HG02763 (cell line): Measurements from ENCODE around the gene KRTAP4-7.
"Not testable (repeated sequence)": the region's sequence is repeated elsewhere in the genome, so short reads cannot be mapped to it uniquely, and the experiment has no call there.

ENCODE experiments used
- ATAC-seq: cut with Tn5 transposase; IDR thresholded peaks from one replicate; pipeline ENCODE4 v1.9.1; 2021; ENCODE audit warnings: mild to moderate bottlenecking, moderate library complexity; ENCODE audit not compliant: unreplicated experiment

KRTAP4-7 gene

DNA sequence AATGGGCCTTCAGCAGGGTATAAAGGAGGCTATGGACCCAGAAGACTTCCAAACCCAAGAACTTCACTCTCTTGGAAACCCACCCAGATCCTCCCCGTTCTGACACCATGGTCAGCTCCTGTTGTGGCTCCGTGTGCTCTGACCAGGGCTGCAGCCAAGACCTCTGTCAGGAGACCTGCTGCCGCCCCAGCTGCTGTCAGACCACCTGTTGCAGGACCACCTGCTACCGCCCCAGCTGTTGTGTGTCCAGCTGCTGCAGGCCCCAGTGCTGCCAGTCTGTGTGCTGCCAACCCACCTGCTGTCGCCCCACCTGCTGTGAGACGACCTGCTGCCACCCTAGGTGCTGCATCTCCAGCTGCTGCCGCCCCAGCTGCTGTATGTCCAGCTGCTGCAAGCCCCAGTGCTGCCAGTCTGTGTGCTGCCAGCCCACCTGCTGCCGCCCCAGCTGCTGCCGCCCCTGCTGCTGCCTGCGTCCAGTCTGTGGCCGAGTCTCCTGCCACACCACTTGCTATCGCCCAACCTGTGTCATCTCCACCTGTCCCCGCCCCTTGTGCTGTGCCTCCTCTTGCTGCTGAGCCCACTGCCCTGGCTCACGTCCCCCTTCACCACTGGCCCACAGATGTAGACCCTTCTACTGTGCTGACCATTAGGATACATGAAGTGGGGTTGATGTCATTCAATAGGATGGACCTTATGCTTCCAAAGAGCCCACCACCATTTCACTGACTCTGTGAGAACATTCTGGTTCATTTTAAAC lies at the start of gene KRTAP4-7:
TSS of gene KRTAP4-7 (plus strand) at position 51 of the 757 bp plus-strand sequence. CDS start at position 108, 57 bp downstream.
- ATAC-seq: not testable (repeated sequence)

DNA sequence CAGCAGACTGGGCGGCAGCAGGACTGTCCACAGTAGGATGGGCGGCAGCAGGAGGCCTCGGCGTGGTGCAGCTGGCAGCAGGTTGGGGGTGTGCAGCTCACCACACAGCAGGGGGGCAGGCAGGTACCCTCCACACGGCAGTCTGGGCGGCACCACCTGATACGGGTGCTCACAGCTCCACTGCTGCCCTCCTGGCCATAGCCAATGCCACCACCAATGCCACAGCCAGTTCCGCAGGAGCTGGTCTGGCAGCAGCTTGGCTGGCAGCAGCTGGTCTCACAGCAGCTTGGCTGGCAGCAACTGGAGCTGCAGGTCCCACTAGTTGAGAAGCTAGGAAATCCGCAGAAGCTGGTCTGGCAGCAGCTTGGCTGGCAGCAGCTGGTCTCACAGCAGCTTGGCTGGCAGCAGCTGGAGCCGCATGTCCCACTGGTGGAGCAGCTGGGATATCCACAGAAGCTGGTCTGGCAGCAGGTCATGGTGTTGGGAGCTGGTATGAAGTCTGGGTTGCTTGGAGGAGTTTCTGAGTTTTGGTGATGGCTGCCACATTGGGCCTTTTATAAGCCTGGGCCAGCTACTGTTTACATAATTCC lies 49.5 kb upstream of the KRTAP4-7 start, which contains the start of gene KRTAP1-3:
TSS of gene KRTAP1-3 (minus strand) at position 529 of the 590 bp plus-strand sequence. CDS start at position 476, 53 bp downstream.
- not testable (repeated sequence) for ATAC-seq

DNA sequence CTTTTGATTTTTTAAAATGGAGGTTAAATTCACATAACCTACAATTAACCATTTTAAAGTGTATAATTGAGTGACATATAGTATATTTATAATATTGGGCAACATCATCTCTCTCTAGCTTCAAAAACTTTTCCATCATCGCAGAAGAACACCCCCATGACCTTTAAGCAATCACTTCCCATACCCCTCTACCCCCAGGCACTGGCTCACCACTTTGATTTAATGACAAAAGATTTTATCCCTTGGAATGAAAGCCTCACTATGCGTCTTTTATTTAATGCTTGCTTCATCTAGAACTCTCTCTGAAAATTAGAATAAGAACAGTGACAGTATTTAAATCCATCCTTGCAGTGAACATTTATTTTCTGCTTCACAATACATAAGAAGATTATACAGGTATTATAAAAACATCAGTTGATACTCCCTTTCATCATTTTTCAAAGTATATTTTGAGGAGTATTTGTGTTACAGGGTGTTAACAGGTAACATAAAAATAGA lies 46.0 kb upstream of the KRTAP4-7 start:
- ATAC-seq: no peak

DNA sequence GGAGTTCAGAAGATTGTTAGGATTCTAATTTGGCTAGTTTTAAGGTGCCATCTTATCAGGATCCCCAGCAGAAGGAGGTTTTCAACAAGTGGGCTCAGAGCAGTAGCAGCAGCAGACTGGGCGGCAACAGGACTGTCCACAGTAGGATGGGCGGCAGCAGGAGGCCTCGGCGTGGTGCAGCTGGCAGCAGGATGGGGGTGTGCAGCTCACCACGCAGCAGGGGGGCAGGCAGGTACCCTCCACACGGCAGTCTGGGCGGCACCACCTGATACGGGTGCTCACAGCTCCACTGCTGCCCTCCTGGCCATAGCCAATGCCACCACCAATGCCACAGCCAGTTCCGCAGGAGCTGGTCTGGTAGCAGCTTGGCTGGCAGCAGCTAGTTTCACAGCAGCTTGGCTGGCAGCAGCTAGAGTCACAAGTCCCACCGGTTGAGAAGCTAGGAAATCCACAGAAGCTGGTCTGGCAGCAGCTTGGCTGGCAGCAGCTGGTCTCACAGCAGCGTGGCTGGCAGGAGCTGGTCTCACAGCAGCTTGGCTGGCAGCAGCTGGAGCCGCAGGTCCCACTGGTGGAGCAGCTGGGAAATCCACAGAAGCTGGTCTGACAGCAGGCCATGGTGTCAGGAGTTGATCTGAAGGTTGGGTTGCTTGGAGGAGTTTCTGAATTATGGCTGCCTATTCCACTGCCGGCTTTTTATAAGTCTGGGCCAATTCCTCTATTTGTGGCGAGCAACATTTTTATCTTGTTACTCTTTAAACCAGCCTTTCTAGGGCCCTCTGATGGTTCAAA lies 43.0 kb upstream of the KRTAP4-7 start, which contains the start of gene KRTAP1-1:
TSS of gene KRTAP1-1 (minus strand) at position 668 of the 789 bp plus-strand sequence. CDS start at position 615, 53 bp downstream.
- not testable (repeated sequence) for ATAC-seq

DNA sequence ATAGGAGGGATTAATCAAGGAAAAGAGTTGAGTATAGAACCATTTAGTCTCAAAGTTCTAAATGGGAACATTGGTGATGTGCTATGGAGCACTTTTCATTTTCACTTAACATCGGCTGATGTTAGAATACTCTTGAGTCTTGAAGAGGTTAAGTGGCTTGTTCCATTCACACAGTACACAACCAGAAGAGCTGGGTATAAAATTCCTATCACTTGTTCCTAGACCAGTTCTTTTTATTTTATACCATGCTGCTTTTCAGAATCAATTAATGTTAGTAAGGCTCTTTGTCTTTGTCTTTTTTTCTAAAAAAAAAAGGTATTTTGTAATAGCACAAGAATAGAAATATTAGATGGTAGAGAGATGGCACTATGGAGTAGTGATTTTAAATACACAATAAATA lies 41.0 kb upstream of the KRTAP4-7 start:
- no peak for ATAC-seq

DNA sequence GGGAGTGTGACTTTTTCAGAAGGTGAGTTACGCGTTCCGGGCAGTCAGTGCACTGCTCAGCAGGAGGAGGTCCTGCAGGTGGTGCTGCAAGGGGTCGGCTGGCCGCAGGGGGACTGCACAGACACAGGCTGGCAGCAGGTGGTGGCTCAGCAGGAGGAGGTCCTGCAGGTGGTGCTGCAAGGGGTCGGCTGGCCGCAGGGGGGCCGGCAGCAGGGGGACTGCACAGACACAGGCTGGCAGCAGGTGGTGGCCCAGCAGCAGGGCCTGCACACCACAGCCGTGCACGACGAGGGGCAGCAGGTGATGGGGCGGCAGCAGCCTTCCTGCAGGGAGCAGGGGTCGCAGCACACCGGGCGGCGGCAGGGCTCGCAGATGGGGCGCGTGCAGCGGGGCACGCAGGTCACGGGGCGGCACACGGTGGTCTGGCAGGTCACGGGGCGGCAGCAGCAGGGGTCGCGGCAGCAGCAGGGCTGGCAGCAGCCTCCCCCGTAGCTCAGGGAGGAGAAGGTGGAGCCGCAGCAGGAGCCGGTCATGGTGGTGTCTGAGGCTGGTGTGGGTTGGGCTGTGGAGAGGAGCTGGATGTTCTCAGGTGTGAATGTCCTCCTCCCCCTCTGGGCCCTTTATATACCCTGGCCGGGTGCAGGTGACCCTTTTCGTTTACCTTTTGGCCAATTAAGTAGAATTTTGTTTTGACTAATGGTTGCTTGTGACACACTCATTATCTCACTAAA lies 37.0 kb upstream of the KRTAP4-7 start, which contains the start of gene KRTAP2-1:
TSS of gene KRTAP2-1 (minus strand) at position 582 of the 731 bp plus-strand sequence. CDS start at position 533, 49 bp downstream.
- ATAC-seq: not testable (repeated sequence)

DNA sequence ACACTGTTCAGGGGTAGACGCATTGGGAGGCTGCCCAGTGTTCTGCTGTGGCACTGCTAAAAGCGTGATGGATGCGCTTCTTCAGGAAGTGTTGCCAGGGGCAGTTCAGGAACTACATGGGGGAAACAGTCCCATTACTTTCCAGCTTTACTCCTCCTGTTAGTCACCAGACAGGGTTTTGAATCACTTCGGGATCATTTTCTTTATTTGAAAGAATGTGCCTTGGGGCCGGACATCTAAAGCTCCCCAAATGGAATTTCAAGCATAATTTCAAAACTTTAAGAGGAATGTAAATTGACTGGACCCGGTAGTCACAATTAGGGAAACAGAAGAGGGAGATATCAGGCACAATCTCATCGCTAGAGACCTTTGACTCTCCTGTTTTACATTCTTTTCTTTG lies 35.5 kb upstream of the KRTAP4-7 start:
- no peak for ATAC-seq

DNA sequence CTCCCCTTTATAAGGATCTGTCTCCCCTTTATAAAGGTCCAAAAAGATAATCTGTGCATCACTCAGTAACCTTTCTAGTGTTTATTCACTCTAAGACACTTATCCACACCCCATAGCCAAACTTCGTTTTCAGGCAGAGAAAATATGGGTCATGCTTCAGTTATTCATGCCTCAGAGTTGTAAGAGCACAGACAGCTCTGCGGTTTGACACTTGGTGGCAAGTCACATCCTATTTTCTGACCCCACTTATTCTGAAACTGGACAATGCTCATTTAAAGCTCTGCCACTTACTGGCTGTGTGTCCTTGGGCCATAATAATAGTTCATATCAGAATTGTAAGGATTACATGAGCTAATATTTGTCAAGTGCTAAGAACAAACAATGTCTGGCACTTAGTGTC lies 34.8 kb upstream of the KRTAP4-7 start:
- no peak for ATAC-seq

DNA sequence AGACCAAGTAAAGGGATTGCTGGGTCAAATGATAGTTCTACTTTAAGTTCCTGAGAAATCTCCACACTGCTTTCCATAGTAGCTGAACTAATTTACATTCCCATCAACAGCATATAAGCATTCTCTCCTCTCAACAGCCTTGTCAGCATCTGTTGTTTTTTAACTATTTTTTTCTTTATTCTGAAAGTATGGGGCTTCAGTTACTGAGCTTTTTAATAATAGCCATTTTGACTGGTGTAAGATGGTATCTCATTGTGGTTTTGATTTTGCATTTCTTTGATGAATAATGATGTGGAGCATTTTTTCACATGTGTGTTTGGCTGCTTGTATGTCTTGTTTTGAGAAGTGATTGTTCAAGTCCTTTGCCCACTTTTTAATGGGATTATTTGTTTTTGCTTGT lies 31.4 kb upstream of the KRTAP4-7 start:
- ATAC-seq: no peak

DNA sequence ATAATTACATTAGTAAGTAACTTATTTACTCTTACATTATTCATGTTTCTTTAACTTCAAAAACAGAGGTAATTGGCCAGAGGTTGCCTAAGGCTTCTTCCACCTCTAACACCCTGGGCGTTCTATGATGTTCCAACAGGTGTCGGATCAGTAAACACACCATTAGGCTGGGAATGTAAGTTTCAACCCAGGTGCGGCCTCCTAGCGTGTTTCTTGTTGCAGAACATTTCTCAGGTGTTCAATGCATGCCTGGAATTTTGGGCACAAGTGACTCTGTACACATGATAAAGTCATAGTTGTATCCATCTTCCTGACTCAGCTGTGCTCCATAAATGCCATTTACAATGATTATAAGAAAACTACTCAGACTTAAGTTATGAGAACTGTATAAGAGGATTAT lies 29.9 kb upstream of the KRTAP4-7 start:
- no peak for ATAC-seq

DNA sequence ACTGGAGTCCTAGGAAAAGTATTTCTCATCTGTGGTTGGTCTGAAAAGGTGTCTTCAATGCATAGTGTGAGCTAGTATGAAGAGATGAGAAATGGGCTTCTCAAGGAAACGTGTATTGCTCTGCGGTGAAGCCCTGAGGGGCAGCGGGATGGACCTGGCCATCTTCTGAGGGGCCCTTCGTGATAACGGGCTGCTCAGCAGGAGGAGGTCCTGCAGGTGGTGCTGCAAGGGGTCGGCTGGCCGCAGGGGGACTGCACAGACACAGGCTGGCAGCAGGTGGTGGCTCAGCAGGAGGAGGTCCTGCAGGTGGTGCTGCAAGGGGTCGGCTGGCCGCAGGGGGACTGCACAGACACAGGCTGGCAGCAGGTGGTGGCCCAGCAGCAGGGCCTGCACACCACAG lies 29.4 kb upstream of the KRTAP4-7 start:
- ATAC-seq: not testable (repeated sequence)

DNA sequence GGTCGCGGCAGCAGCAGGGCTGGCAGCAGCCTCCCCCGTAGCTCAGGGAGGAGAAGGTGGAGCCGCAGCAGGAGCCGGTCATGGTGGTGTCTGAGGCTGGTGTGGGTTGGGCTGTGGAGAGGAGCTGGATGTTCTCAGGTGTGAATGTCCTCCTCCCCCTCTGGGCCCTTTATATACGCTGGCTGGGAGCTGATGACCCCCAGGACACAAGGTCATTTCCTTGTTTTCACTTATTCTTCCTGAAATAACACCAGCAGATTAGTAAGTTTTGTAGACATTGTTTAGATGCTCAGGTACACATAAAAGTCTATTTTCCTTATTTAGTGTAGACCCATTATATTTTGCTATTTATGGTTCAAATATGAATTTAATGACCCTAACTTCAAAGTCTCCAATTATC lies 28.8 kb upstream of the KRTAP4-7 start, which contains the start of gene KRTAP2-2:
TSS of gene KRTAP2-2 (minus strand) at position 101 of the 400 bp plus-strand sequence. CDS start at position 82, 19 bp downstream.
- not testable (repeated sequence) for ATAC-seq

DNA sequence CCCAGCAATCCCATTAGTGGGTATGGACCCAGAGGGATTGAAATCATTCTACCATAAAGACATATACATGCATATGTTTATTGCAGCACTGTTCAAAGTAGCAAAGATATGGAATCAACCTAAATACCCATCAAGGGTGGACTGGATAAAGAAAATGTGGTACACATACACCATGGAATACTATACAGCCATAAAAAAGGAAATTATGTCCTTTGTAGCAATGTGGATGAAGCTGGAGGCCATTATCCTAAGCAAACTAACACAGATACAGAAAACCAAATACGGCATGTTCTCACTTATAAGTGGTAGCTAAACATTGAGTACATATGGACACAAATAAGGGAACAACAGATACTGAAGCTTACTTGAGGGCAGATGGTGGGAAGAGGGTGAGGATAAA lies 26.4 kb upstream of the KRTAP4-7 start:
- ATAC-seq: no peak

DNA sequence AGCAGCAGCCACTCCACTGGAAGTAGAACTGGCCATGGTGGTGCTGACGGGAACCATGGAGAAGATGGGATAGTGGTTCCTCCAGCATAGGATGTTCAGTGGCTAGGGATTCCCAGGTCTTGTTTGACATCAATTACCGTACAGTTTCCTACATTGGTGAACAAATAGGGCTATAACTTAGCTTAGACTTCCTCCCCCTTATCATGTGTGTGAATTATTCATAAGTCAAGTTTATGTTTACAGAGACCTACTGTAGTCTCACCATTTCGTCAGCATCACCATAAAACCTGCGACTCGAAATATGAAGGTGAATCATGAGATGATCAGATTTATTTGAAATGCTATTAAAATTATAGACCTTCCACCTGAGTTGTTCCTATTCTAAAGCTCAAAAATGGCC lies 25.2 kb upstream of the KRTAP4-7 start:
- no peak for ATAC-seq

DNA sequence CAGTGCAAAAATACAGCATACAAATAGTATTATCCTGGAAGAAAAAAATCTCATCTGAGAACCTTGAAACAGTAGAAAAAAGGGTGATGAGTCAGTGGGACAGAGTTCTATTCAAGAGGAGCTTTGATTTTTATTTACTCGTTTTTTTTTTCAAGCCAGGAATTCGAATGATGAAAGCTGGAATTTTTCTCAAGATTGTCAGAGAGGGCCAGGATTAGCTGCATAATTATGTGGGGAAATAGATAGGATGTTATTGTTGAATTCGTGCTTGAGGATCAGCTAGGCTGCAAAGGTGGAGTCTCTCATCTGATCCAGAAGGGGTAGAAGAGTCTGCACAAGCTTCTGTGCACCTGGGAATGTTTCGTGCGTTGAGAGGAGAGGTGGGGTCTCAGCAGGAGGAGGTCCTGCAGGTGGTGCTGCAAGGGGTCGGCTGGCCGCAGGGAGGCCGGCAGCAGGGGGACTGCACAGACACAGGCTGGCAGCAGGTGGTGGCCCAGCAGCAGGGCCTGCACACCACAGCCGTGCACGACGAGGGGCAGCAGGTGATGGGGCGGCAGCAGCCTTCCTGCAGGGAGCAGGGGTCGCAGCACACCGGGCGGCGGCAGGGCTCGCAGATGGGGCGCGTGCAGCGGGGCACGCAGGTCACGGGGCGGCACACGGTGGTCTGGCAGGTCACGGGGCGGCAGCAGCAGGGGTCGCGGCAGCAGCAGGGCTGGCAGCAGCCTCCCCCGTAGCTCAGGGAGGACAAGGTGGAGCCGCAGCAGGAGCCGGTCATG lies 24.5 kb upstream of the KRTAP4-7 start:
- ATAC-seq: not testable (repeated sequence)

DNA sequence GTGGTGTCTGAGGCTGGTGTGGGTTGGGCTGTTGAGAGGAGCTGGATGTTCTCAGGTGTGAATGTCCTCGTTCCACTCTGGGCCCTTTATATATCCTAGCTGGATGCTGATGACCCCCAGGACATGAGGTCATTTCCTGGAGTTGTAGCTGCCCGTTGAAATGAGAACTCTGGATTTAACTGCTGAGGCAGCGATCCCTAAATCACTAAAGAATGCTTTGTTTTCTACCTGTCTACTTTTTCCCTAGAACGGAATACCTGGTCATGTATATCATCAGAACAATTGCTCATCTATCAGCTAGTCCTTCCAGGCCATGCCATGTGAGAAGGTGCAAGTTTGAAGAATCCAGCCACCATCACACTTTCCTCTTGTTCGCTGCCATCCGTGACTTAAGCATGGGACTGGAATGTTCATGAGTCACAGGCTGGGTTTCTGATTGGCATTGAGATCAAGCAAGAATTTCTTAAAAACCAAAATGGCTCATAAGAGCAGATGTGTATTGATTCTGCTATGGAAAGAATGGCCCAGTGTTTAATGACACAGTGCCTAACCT lies 23.8 kb upstream of the KRTAP4-7 start, which contains the start of gene KRTAP2-3:
TSS of gene KRTAP2-3 (minus strand) at position 63 of the 553 bp plus-strand sequence. CDS start 64 bp downstream, outside the sequence.
- ATAC-seq: no peak

DNA sequence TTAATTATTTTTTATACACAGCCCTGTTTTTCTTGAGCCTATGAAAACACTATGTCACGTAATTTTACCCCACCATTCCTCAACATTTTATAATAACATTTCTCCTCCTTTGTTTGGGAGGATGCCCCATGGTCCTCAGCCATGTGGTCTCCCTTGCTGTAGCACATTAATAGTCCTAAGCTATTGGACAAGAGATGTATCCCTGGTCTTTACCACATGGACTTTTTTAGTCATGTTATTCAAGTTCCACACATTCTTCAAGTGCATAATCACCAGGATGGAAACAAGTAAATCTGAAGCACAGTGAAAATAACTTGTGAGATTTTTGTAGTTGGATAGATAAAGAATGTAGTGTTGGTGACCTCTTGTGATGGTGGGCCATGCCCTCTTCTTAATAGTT lies 22.0 kb upstream of the KRTAP4-7 start:
- ATAC-seq: no peak

DNA sequence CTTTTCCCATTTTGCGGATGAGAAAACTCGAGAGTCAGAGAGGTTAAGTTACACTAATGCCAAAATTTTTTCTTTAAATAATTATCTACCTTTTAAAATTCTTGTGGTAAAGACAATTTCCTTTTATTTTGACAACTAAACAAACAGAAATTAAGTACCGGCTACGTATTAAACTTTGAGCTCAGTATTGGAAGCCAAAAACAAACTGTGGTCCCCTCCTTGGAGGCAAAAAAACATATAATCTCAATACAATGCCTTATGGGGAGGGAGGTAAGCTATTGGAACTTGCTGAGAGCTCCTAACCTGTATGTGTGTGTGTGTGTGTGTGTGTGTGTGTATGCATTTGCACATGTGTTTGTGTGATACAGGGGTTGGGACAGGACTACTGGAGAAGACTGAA lies 20.5 kb upstream of the KRTAP4-7 start:
- ATAC-seq: no peak

DNA sequence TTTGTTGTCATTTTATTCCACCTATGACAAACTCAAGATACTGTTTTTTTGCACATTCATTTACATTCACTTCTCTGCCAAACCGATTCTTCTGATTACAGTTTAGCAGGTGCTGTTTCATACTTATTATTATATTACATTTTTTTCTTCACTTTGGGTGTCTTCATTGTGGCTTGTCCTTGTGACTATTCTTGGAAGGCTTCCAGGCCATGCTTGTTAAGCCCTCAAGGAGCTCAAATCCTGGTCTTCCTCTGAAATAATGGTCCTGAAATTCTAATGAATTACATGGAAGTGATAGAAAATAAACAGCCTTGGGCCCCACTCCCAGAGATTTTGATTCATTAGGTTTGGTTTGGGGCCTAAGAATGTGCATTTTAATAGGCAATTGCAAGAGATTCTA lies 19.6 kb upstream of the KRTAP4-7 start:
- no peak for ATAC-seq
